Neuronal stem cell (in vitro differentiated cells): ENCODE measurements around the gene THSD4.

Source experiments
- DNase-seq: peaks from one replicate; pipeline ENCODE4 v3.0.0-alpha.2; 2013; ENCODE audit warnings: low spot score
- H2AFZ ChIP-seq: one replicate; pipeline ENCODE4 v1.6.1; 2013; ENCODE audit warnings: mild to moderate bottlenecking, low read length, inconsistent platforms
- H2AK5ac ChIP-seq: 2 replicates; pipeline ENCODE4 v1.6.1; 2013; ENCODE audit warnings: low read depth, mild to moderate bottlenecking, inconsistent platforms, low read length, moderate library complexity, mixed read lengths
- H2BK120ac ChIP-seq: 2 replicates; pipeline ENCODE4 v1.6.1; 2013; ENCODE audit warnings: low read depth, mild to moderate bottlenecking, inconsistent platforms, low read length, moderate library complexity, mixed read lengths
- H2BK12ac ChIP-seq: one replicate; pipeline ENCODE4 v1.6.1; 2013; ENCODE audit warnings: low read length, inconsistent platforms
- H2BK15ac ChIP-seq: 2 replicates; pipeline ENCODE4 v1.6.1; 2013; ENCODE audit warnings: mild to moderate bottlenecking, low read length, inconsistent platforms, mixed read lengths
- H2BK5ac ChIP-seq: one replicate; pipeline ENCODE4 v1.6.1; 2013; ENCODE audit warnings: inconsistent platforms, mild to moderate bottlenecking, low read length, moderate library complexity
- H3K14ac ChIP-seq: one replicate; pipeline ENCODE4 v1.6.1; 2013; ENCODE audit warnings: low read length, inconsistent platforms
- H3K18ac ChIP-seq: 2 replicates; pipeline ENCODE4 v1.6.1; 2013; ENCODE audit warnings: low read length, inconsistent platforms
- H3K23ac ChIP-seq: 2 replicates; pipeline ENCODE4 v1.6.1; 2013; ENCODE audit warnings: low read depth, mild to moderate bottlenecking, mixed read lengths, low read length, inconsistent platforms; ENCODE audit not compliant: poor library complexity
- H3K27ac ChIP-seq: replicated peaks from 3 replicates; pipeline ENCODE4 v1.5.1; 2013; ENCODE audit warnings: low read length, inconsistent platforms
- H3K27me3 ChIP-seq, 3 experiments: 2 replicates each; pipeline ENCODE4 v1.6.1; 2013; ENCODE audit warnings: low read length in 3 of 3, mild to moderate bottlenecking in 2 of 3, inconsistent platforms in 1 of 3, low read depth in 1 of 3, mixed read lengths in 1 of 3, moderate library complexity in 1 of 3; ENCODE audit not compliant: control insufficient read depth in 3 of 3, insufficient read depth in 3 of 3
- H3K36me3 ChIP-seq, 2 donors: replicated peaks in 1 of 2; 2 replicates each; pipeline ENCODE4 v1.6.1; 2013; ENCODE audit warnings: low read length in 2 of 2; ENCODE audit not compliant: control insufficient read depth in 2 of 2, insufficient read depth in 2 of 2
- H3K4ac ChIP-seq: 2 replicates; pipeline ENCODE4 v1.6.1; 2013; ENCODE audit warnings: inconsistent platforms, mild to moderate bottlenecking, low read length, moderate library complexity
- H3K4me1 ChIP-seq, 2 donors: 1 replicate in 1 of 2; 2 replicates in 1 of 2; pipeline ENCODE4 v1.6.1; 2013; ENCODE audit warnings: low read length in 2 of 2, low read depth in 1 of 2; ENCODE audit not compliant: control insufficient read depth in 2 of 2, insufficient read depth in 1 of 2
- H3K4me2 ChIP-seq: one replicate; pipeline ENCODE4 v1.6.1; 2013; ENCODE audit warnings: mild to moderate bottlenecking, low read length, inconsistent platforms; ENCODE audit not compliant: insufficient read depth, poor library complexity, severe bottlenecking
- H3K4me3 ChIP-seq, 2 donors: 2 replicates each; pipeline ENCODE4 v1.5.1; 2013; ENCODE audit warnings: low read length in 2 of 2, mild to moderate bottlenecking in 2 of 2, inconsistent platforms in 1 of 2, moderate library complexity in 1 of 2
- H3K79me1 ChIP-seq: one replicate; pipeline ENCODE4 v1.6.1; 2013; ENCODE audit warnings: low read depth, mild to moderate bottlenecking, inconsistent platforms, low read length, moderate library complexity
- H3K9ac ChIP-seq: one replicate; pipeline ENCODE4 v1.6.1; 2013; ENCODE audit warnings: mild to moderate bottlenecking, low read depth, low read length, inconsistent platforms; ENCODE audit not compliant: poor library complexity
- H3K9me3 ChIP-seq, 2 donors: replicated peaks in 1 of 2; 2 replicates each; pipeline versions ENCODE3 to v1.6.1; 2013; ENCODE audit warnings: low read length in 2 of 2, mild to moderate bottlenecking in 2 of 2, inconsistent platforms in 1 of 2, low read depth in 1 of 2, mixed read lengths in 1 of 2, moderate library complexity in 1 of 2; ENCODE audit not compliant: control insufficient read depth in 2 of 2, insufficient read depth in 1 of 2
- H4K8ac ChIP-seq: one replicate; pipeline ENCODE4 v1.6.1; 2013; ENCODE audit warnings: low read depth, mild to moderate bottlenecking, inconsistent platforms, low read length, moderate library complexity
- H4K91ac ChIP-seq: one replicate; pipeline ENCODE4 v1.6.1; 2013; ENCODE audit warnings: low read length, low read depth, mild to moderate bottlenecking, inconsistent platforms; ENCODE audit not compliant: poor library complexity
- WGBS, 2 donors: extraction: QIAGEN DNeasy Blood & Tissue Kit; methylation state at CpG; one replicate each; pipeline ENCODE4 v1.1.7; 2013; ENCODE audit warnings: missing lambda C conversion rate in 2 of 2, mixed read lengths in 1 of 2; ENCODE audit not compliant: insufficient read length in 2 of 2, insufficient replicate concordance in 1 of 2; ENCODE audit errors: extremely low coverage in 2 of 2; 5-methylcytosine and 5-hydroxymethylcytosine counted together

THSD4 gene

DNA sequence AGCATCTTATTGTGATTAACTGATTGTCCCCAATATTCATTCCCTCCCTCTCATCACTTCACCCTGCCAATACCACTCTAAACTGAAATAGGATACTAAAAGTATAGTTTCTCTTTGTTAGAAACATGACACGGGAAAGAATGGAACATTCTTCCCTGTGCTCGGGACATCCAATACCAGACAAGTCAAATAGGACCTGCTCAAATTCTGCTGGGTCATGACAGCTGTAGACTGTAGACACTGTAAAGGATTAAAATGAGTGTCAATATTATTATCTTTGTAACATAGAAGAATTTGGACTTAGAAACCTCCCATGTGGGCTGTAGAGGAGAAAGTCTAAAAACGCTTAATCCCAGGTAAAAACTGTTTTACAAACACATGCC, 380.1 kb downstream of the THSD4 start:
- Histone ChIP-seq H4K91ac (no peak overlapping the region), H3K4me1 (peaks cover 0 to 1% of the 10 kb centered on the region in 2 donors), H3K79me1 (no peaks in the 10 kb centered on the region), H4K8ac (no peak overlapping the region), H3K23ac (no peak overlapping the region), H3K18ac (no peak overlapping the region), H3K9ac (no peak overlapping the region), H3K14ac (no peak overlapping the region), H2AK5ac (no peak overlapping the region), H3K4me3 (no peak overlapping the region), H3K27ac (no peak overlapping the region), H3K4me2 (no peak overlapping the region), H2BK5ac (no peak overlapping the region), H2BK120ac (no peak overlapping the region), H3K27me3 (peaks cover 0 to 5% (median 0%) of the 10 kb centered on the region in 3 experiments), H3K36me3 (no peaks in the 10 kb centered on the region), H2AFZ (no peak overlapping the region), H3K9me3 (no peaks in the 10 kb centered on the region), H2BK12ac (no peak overlapping the region), H3K4ac (no peak overlapping the region), H2BK15ac (no peak overlapping the region)
- no CpG with 5 or more reads among the region's 3 CpGs for WGBS, 2 donors
- DNase-seq = no peak

DNA sequence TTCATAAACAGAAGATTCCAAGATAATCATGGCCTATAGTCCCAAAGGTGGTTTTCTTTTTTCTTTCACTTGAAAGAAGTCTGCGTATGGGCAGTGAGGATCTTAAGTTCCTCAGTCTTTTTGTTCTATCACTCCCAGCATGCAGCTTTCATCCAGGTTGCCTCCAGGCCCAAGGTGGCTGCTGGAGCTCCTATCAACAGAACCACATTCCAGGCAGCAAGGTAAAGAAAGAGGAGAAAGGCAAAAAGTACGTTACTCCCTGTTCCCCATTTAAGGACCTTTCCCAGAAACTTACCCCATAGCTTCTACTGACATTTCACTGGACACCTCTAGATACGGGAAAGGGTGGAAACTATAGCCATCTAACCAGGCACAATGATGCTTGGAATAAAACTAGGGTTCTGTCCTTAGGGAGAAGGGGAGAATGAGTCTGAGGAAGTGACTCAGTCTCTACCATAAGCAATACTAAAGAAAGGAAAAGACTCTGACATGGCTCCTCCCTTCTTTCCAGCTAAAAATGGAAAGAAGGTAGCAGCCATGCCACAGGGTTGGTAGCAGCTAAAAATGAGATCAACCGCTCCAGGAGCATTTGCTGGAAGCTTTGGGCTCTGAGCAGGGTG, 381.2 kb downstream of the THSD4 start:
- Histone ChIP-seq H4K91ac (no peak overlapping the region), H3K4me1 (peaks cover 0 to 1% of the 10 kb centered on the region in 2 donors), H3K27me3 (peaks cover 0 to 5% (median 0%) of the 10 kb centered on the region in 3 experiments)

DNA sequence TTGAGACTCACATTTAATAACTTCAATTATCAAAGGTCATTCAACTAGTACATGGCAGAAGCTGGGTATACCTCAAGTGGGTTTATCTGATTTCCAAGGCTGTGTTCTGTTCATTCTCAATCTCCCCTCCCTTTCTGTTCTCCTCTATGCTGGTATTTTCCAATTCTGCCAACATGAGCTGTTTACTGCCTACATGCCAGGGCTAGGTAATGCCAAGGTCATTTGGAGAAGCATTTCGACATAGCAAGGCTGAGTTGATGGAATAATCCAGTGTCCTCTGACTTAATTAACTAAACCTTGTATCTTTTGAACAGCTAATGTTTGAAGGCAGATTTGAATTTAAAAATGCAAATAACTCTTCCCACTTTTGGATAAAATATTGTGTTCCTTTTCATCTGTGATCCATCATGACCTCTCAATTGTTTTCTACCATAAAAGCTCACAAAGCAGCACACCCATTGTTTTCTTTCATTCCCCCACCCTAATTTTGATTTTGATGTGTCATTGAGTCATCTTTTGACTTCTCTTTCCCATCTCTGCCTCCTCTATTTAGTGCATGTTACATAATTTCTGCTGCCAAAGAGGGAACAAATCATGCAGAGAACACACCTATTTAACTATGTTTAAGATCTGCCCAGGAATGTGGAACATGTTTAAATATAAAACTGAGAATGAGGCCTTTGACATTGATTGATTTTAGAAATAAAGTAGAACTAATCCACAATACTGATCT, 386.2 kb downstream of the THSD4 start:
- no peak overlapping the region for H4K8ac ChIP-seq
- H3K36me3 ChIP-seq = no peaks in the 10 kb centered on the region
- no peak overlapping the region for H3K18ac ChIP-seq
- no peak overlapping the region for H3K4me2 ChIP-seq
- no peak overlapping the region for H2BK120ac ChIP-seq
- no peak overlapping the region for H2BK12ac ChIP-seq
- H3K27me3 ChIP-seq = no peaks in the 10 kb centered on the region
- no peak overlapping the region for H3K4me3 ChIP-seq
- H3K27ac ChIP-seq = no peak overlapping the region
- H3K4me1 ChIP-seq = no peaks in the 10 kb centered on the region
- WGBS, 2 donors = no CpG with 5 or more reads among the region's 1 CpG
- H3K14ac ChIP-seq = no peak overlapping the region
- no peak overlapping the region for H2AFZ ChIP-seq
- no peak overlapping the region for H2AK5ac ChIP-seq
- DNase-seq = no peak
- H3K9me3 ChIP-seq = peaks cover 0 to 3% of the 10 kb centered on the region in 2 donors
- no peak overlapping the region for H4K91ac ChIP-seq
- H3K9ac ChIP-seq = no peak overlapping the region
- no peaks in the 10 kb centered on the region for H3K79me1 ChIP-seq
- no peak overlapping the region for H2BK15ac ChIP-seq
- H3K23ac ChIP-seq = no peak overlapping the region
- no peak overlapping the region for H3K4ac ChIP-seq
- no peak overlapping the region for H2BK5ac ChIP-seq

More for the DNA sequence above, 381.2 kb downstream of the THSD4 start:
- no peak overlapping the region for H4K8ac ChIP-seq
- H2AFZ ChIP-seq = no peak overlapping the region
- no peak overlapping the region for H3K9ac ChIP-seq
- H3K9me3 ChIP-seq = peaks cover 0 to 3% of the 10 kb centered on the region in 2 donors
- H3K14ac ChIP-seq = no peak overlapping the region
- no peak overlapping the region for H2BK5ac ChIP-seq
- H3K4me3 ChIP-seq = no peak overlapping the region
- H3K4me2 ChIP-seq = no peak overlapping the region
- no peak overlapping the region for H2BK120ac ChIP-seq
- H2AK5ac ChIP-seq = no peak overlapping the region
- no peaks in the 10 kb centered on the region for H3K79me1 ChIP-seq
- no peak overlapping the region for H3K18ac ChIP-seq
- no peak overlapping the region for H3K23ac ChIP-seq
- H2BK15ac ChIP-seq = no peak overlapping the region
- no peak overlapping the region for H2BK12ac ChIP-seq
- H3K36me3 ChIP-seq = no peaks in the 10 kb centered on the region
- no peak for DNase-seq
- H3K4ac ChIP-seq = no peak overlapping the region
- WGBS, 2 donors = no CpG with 5 or more reads among the region's 4 CpGs
- H3K27ac ChIP-seq = no peak overlapping the region

DNA sequence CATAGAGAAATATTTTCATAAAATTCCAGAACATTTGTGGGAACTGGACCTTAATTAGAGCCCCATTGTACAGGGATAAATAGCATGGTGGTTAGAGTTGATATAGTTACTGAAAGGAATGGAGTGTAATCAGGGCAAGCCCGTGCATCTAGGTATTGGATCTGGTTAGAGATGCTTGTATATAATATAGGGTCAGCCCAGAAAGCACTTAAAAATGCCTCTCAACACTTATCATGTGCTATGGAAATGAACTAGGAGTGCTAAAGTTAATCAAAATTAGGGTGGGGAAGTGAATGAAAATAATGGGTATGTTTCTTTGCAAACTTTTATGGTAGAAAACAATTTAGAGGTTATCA, 386.8 kb downstream of the THSD4 start:
- H3K9ac ChIP-seq = no peak overlapping the region
- no peak overlapping the region for H2AFZ ChIP-seq
- H3K4ac ChIP-seq = no peak overlapping the region
- no peak overlapping the region for H3K14ac ChIP-seq
- H3K36me3 ChIP-seq = no peaks in the 10 kb centered on the region
- no peaks in the 10 kb centered on the region for H3K4me1 ChIP-seq
- H2BK5ac ChIP-seq = no peak overlapping the region
- no peak overlapping the region for H4K8ac ChIP-seq
- no peak overlapping the region for H3K4me3 ChIP-seq
- no peak overlapping the region for H2AK5ac ChIP-seq
- WGBS, 2 donors = no CpG with 5 or more reads among the region's 1 CpG
- no peak overlapping the region for H3K23ac ChIP-seq
- H3K4me2 ChIP-seq = no peak overlapping the region
- H3K27me3 ChIP-seq = no peaks in the 10 kb centered on the region
- no peak overlapping the region for H2BK12ac ChIP-seq
- no peak overlapping the region for H2BK120ac ChIP-seq
- no peak overlapping the region for H3K27ac ChIP-seq
- H4K91ac ChIP-seq = no peak overlapping the region
- no peaks in the 10 kb centered on the region for H3K79me1 ChIP-seq
- H3K18ac ChIP-seq = no peak overlapping the region
- H2BK15ac ChIP-seq = no peak overlapping the region
- no peak for DNase-seq
- peaks cover 0 to 3% of the 10 kb centered on the region in 2 donors for H3K9me3 ChIP-seq
